K562 (cell line): ENCODE measurements around the gene HIF1A. TPM values are rescaled to one million over a fixed set of nuclear protein-coding genes. Genes with fewer than 3 reads are reported as not detected.

Experiments
- ATAC-seq: fragments of 200-7000 bp; cut with Tn5 transposase; 3 replicates; pipeline ENCODE4 v1.9.1; 2020; ENCODE audit warnings: moderate library complexity
- BruUV-seq: library from RNA; stranded (reverse); fragments of 400-500 nt; replicated peaks from 2 replicates; lab custom pipeline; 2021; lab: Mats Ljungman, UMichigan
- CTCF ChIA-PET: fragments of 300-600 bp; formaldehyde crosslinking; extraction: SDS; loops from one replicate; lab custom pipeline; 2021; ENCODE audit warnings: low intra/inter-chr PET ratio; lab: Yijun Ruan, JAX
- POLR2A ChIA-PET: fragments of 300-600, 350-650 bp; sonication (Branson Sonifier 250); formaldehyde crosslinking; extraction: SDS; loops from one replicate; lab custom pipeline; 2021; ENCODE audit warnings: antibody characterized with exemption, inconsistent platforms; lab: Yijun Ruan, JAX
- DNase-seq, 4 experiments: peaks; one replicate each; pipeline versions ENCODE4 v3.0.0 to v3.0.0-alpha.2; 2011 to 2018; ENCODE audit warnings: low spot score in 3 of 4, mixed read lengths in 3 of 4; ENCODE audit errors: extremely low read depth in 1 of 4
- FAIRE-seq: peaks from 2 replicates; lab custom pipeline; 2011; peaks lifted over from hg19 to GRCh38; lab: Jason Lieb, UNC
- H2AFZ ChIP-seq: 2 replicates; pipeline ENCODE4 v1.6.0; 2011; ENCODE audit warnings: low read depth, low read length, control low read depth, inconsistent platforms
- H3K27ac ChIP-seq: fragments of 200-600 bp; 3 replicates; pipeline ENCODE4 v1.8.0; 2011; ENCODE audit warnings: low read depth, mild to moderate bottlenecking, control low read depth, inconsistent platforms, low read length, moderate library complexity, mixed read lengths; ENCODE audit errors: extremely low read depth
- H3K27me3 ChIP-seq, 2 experiments: fragments of 300-600 bp in 1 of 2; 2 replicates in 1 of 2; 3 replicates in 1 of 2; pipeline versions ENCODE4 v1.6.0 to v1.8.0; 2011; ENCODE audit warnings: inconsistent platforms in 2 of 2, low read length in 2 of 2, mild to moderate bottlenecking in 1 of 2, mixed read lengths in 1 of 2, moderate library complexity in 1 of 2; ENCODE audit not compliant: control insufficient read depth in 2 of 2, insufficient read depth in 2 of 2
- H3K36me3 ChIP-seq: fragments of 300-600 bp; 3 replicates; pipeline ENCODE4 v1.8.0; 2011; ENCODE audit warnings: mild to moderate bottlenecking, low read length, inconsistent platforms; ENCODE audit not compliant: control insufficient read depth, insufficient read depth
- H3K4me1 ChIP-seq, 2 experiments: fragments of 200-600 bp in 1 of 2; replicated peaks in 1 of 2; 2 replicates in 1 of 2; 3 replicates in 1 of 2; pipeline versions ENCODE4 v1.5.1 to v1.8.0; 2011; ENCODE audit warnings: inconsistent platforms in 2 of 2, low read length in 2 of 2, mild to moderate bottlenecking in 1 of 2, mixed read lengths in 1 of 2, moderate library complexity in 1 of 2; ENCODE audit not compliant: control insufficient read depth in 2 of 2, insufficient read depth in 2 of 2
- H3K4me2 ChIP-seq: 2 replicates; pipeline ENCODE4 v1.6.1; 2011; ENCODE audit warnings: low read length, control low read depth, inconsistent platforms, mixed read lengths; ENCODE audit not compliant: insufficient read depth
- H3K4me3 ChIP-seq: fragments of 200-600 bp; sonication (generic), shearing (Covaris generic); 2 replicates; pipeline ENCODE4 v1.5.1; 2016; ENCODE audit warnings: control low read depth, inconsistent platforms
- H3K79me2 ChIP-seq: fragments of 200-600 bp; 3 replicates; pipeline ENCODE4 v1.8.0; 2011; ENCODE audit warnings: low read length, inconsistent platforms; ENCODE audit not compliant: control insufficient read depth, insufficient read depth
- H3K9ac ChIP-seq, 2 experiments: 2 replicates each; pipeline versions ENCODE4 v1.6.0 to v1.6.1; 2011; ENCODE audit warnings: low read depth in 2 of 2, low read length in 2 of 2, control low read depth in 1 of 2, inconsistent platforms in 1 of 2, mild to moderate bottlenecking in 1 of 2, mixed read lengths in 1 of 2; ENCODE audit not compliant: insufficient read depth in 1 of 2
- H3K9me1 ChIP-seq: one replicate; pipeline ENCODE4 v1.6.0; 2011; ENCODE audit warnings: inconsistent platforms, mild to moderate bottlenecking, low read length, moderate library complexity; ENCODE audit not compliant: control insufficient read depth, insufficient read depth
- H3K9me3 ChIP-seq: replicated peaks from 2 replicates; pipeline ENCODE4 v1.5.1; 2011; ENCODE audit warnings: low read depth, low read length, inconsistent platforms; ENCODE audit not compliant: control insufficient read depth, insufficient read depth
- H4K20me1 ChIP-seq: replicated peaks from 2 replicates; pipeline ENCODE4 v1.6.1; 2011; ENCODE audit warnings: low read length, inconsistent platforms, mixed read lengths; ENCODE audit not compliant: control insufficient read depth, insufficient read depth
- CHD2 ChIP-seq: IDR thresholded peaks from 2 replicates; pipeline ENCODE4 v1.6.1; 2011; ENCODE audit warnings: low read depth, low read length
- KDM4B ChIP-seq, 2 experiments: fragments of 450-650 bp in 1 of 2; sonication (generic) in 1 of 2; IDR thresholded peaks; 2 replicates each; pipeline ENCODE4 v1.6.1; 2016 to 2017; ENCODE audit warnings: borderline replicate concordance in 2 of 2, antibody characterized with exemption in 1 of 2, low read depth in 1 of 2, mild to moderate bottlenecking in 1 of 2
- KHSRP ChIP-seq: fragments of 450-650 bp; IDR thresholded peaks from 2 replicates; pipeline ENCODE4 v1.6.1; 2017
- MLLT1 ChIP-seq, 2 experiments: fragments of 450-650 bp; IDR thresholded peaks; 2 replicates each; pipeline ENCODE4 v1.6.1; 2016
- NUFIP1 ChIP-seq: fragments of 450-650 bp; IDR thresholded peaks from 2 replicates; pipeline ENCODE4 v1.6.1; 2018; ENCODE audit not compliant: partially characterized antibody
- POLR2B ChIP-seq: fragments of 450-650 bp; IDR thresholded peaks from 2 replicates; pipeline ENCODE4 v1.6.1; 2018; ENCODE audit warnings: low read depth; ENCODE audit not compliant: partially characterized antibody
- RNF219 ChIP-seq: fragments of 250-450 bp; sonication (Bioruptor Pico); IDR thresholded peaks from 2 replicates; pipeline ENCODE4 v1.5.0; 2022; ENCODE audit warnings: mild to moderate bottlenecking
- SMAD1 ChIP-seq: fragments of 150-350 bp; IDR thresholded peaks from 2 replicates; pipeline ENCODE4 v1.6.1; 2014; ENCODE audit warnings: low read length, low read depth; ENCODE audit not compliant: partially characterized antibody
- TSC22D4 ChIP-seq: fragments of 450-650 bp; IDR thresholded peaks from 2 replicates; pipeline ENCODE4 v1.6.1; 2016; ENCODE audit warnings: missing genetic modification characterization, missing biosample characterization, control low read depth
- WGBS: fragments of 100-300 bp; shearing (Covaris generic); methylation state at CpG from one replicate; pipeline ENCODE4 v1.1.6; 2016; ENCODE audit warnings: low coverage, mixed read lengths; ENCODE audit not compliant: insufficient coverage; ENCODE audit errors: missing lambda C conversion rate; 5-methylcytosine and 5-hydroxymethylcytosine counted together
- in situ Hi-C: fragments of 300-500 bp; cut with MboI; formaldehyde crosslinking; loops from 4 replicates; pipeline ENCODE4 v1.15.0; 2018; ENCODE audit warnings: inconsistent platforms, mixed read lengths
- intact Hi-C: fragments of 100-400 bp; cut with micrococcal nuclease; formaldehyde crosslinking; loops from 2 replicates; pipeline ENCODE4 v1.14.2; 2022
- polyA plus RNA-seq, 8 experiments: library from polyadenylated mRNA; depleted of rRNA in 4 of 8; stranded (reverse) in 5 of 8; unstranded in 3 of 8; fragments of >200 nt; fragmentation: Nextera tagmentation in 2 of 8; fragmentation: Illumina TruSeq in 1 of 8; extraction: Ambion mirVana in 2 of 8; extraction: Trizol in 1 of 8; gene quantifications; 2 replicates each; pipeline versions ENCODE4 v1.2.1 to v1.2.3, GENCODE V29; 2011 to 2014; ENCODE audit warnings: inconsistent platforms in 1 of 8, missing spikeins in 1 of 8
- total RNA-seq, 7 experiments: library from RNA; depleted of rRNA in 6 of 7; stranded (reverse); fragments of >200 nt in 6 of 7; fragmentation: Illumina TruSeq in 2 of 7; extraction: Trizol in 2 of 7; gene quantifications; 2 replicates each; pipeline versions ENCODE4 v1.2.1 to v1.2.3, GENCODE V29; 2011 to 2021; ENCODE audit warnings: low replicate concordance in 1 of 7
- TF ChIP-seq, protein P1 (sequence below): fragments of 450-650 bp; IDR thresholded peaks from 2 replicates; pipeline ENCODE4 v1.6.1; 2017; ENCODE audit warnings: mild to moderate bottlenecking, moderate library complexity
- TF ChIP-seq, protein P2 (sequence below): sonication (generic); formaldehyde crosslinking; IDR thresholded peaks from 2 replicates; pipeline ENCODE4 v1.8.0; 2023; ENCODE audit warnings: missing genetic modification reagents, mild to moderate bottlenecking, borderline replicate concordance

The HIF1A gene
- total and polyA plus RNA-seq, 9 of the 15 experiments (the other 6 are each of a cell fraction or from before 2014, with no cell fraction given): 5.9 to 35.3 (median 24.2) TPM

- Histone ChIP-seq H3K36me3 (no peaks in the 10 kb centered on the region; the same call in 2 of the 3 replicates), H3K27ac (no peak overlapping the region), H3K4me2 (no peak overlapping the region), H3K27me3 (no peaks in the 10 kb centered on the region), H4K20me1 (peaks cover 15% of the 10 kb centered on the region; the same call in 1 of the 2 replicates), H3K79me2 (peaks cover 99% of the 10 kb centered on the region), H2AFZ (no peak overlapping the region), H3K4me1 (peaks cover 0 to 14% of the 10 kb centered on the region in 2 experiments; a peak in 2 of 5 replicates), H3K9ac (no peak overlapping the region), H3K9me1 (no peaks in the 10 kb centered on the region), H3K9me3 (no peaks in the 10 kb centered on the region), H3K4me3 (no peak overlapping the region)
- no TSS peak for BruUV-seq
- DNase-seq (no peak), FAIRE-seq (no peak), ATAC-seq (no peak)
- WGBS: 82% methylated on average over 5 of the region's 7 CpGs
- intact Hi-C loops (no loop called here), in situ Hi-C loops (no loop called here)
- ChIA-PET CTCF (no interaction called here), POLR2A (interaction anchor here (0.6 kb wide), 1 partner anchor 31 kb away, joined by 3 read pairs; no protein-coding TSS in a partner anchor)
- no peak for TF ChIP-seq NUFIP1
- TF ChIP-seq RNF219 (CRISPR knock-in tag): no peak
- no peak for TF ChIP-seq KHSRP
- TF ChIP-seq, protein P1, sequence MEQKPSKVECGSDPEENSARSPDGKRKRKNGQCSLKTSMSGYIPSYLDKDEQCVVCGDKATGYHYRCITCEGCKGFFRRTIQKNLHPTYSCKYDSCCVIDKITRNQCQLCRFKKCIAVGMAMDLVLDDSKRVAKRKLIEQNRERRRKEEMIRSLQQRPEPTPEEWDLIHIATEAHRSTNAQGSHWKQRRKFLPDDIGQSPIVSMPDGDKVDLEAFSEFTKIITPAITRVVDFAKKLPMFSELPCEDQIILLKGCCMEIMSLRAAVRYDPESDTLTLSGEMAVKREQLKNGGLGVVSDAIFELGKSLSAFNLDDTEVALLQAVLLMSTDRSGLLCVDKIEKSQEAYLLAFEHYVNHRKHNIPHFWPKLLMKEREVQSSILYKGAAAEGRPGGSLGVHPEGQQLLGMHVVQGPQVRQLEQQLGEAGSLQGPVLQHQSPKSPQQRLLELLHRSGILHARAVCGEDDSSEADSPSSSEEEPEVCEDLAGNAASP: no peak
- no peak for TF ChIP-seq SMAD1
- TF ChIP-seq POLR2B: no peak
- no peak for TF ChIP-seq KDM4B (IDR thresholded peaks at IDR 0.05; ENCODE audit: borderline replicate concordance in 2 of 2, low read depth in 1 of 2)
- TF ChIP-seq CHD2: no peak
- TF ChIP-seq, protein P2, sequence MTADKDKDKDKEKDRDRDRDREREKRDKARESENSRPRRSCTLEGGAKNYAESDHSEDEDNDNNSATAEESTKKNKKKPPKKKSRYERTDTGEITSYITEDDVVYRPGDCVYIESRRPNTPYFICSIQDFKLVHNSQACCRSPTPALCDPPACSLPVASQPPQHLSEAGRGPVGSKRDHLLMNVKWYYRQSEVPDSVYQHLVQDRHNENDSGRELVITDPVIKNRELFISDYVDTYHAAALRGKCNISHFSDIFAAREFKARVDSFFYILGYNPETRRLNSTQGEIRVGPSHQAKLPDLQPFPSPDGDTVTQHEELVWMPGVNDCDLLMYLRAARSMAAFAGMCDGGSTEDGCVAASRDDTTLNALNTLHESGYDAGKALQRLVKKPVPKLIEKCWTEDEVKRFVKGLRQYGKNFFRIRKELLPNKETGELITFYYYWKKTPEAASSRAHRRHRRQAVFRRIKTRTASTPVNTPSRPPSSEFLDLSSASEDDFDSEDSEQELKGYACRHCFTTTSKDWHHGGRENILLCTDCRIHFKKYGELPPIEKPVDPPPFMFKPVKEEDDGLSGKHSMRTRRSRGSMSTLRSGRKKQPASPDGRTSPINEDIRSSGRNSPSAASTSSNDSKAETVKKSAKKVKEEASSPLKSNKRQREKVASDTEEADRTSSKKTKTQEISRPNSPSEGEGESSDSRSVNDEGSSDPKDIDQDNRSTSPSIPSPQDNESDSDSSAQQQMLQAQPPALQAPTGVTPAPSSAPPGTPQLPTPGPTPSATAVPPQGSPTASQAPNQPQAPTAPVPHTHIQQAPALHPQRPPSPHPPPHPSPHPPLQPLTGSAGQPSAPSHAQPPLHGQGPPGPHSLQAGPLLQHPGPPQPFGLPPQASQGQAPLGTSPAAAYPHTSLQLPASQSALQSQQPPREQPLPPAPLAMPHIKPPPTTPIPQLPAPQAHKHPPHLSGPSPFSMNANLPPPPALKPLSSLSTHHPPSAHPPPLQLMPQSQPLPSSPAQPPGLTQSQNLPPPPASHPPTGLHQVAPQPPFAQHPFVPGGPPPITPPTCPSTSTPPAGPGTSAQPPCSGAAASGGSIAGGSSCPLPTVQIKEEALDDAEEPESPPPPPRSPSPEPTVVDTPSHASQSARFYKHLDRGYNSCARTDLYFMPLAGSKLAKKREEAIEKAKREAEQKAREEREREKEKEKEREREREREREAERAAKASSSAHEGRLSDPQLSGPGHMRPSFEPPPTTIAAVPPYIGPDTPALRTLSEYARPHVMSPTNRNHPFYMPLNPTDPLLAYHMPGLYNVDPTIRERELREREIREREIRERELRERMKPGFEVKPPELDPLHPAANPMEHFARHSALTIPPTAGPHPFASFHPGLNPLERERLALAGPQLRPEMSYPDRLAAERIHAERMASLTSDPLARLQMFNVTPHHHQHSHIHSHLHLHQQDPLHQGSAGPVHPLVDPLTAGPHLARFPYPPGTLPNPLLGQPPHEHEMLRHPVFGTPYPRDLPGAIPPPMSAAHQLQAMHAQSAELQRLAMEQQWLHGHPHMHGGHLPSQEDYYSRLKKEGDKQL (CRISPR knock-in tag): no peak
- TF ChIP-seq MLLT1 (IDR thresholded peaks at IDR 0.05): no peak
- no peak for TF ChIP-seq TSC22D4 (tag)
Observed at GRCh38 chr14:61701946-61702345, 6.6 kb downstream of the HIF1A start.
